Left ventricle myocardium inferior (tissue), 1 donor: Measurements from ENCODE around the gene GID8. TPM values are rescaled to one million over a fixed set of nuclear protein-coding genes. Genes with fewer than 3 reads are reported as not detected.

Source experiments
- DNase-seq: peaks from one replicate; pipeline ENCODE4 v3.0.0-alpha.2; 2020
- H3K27ac ChIP-seq: fragments of 200-600 bp; replicated peaks from 2 replicates; pipeline ENCODE4 v1.8.0; 2021
- H3K27me3 ChIP-seq: fragments of 200-600 bp; 2 replicates; pipeline ENCODE4 v1.8.0; 2021; ENCODE audit warnings: low read depth
- H3K36me3 ChIP-seq: fragments of 200-600 bp; 2 replicates; pipeline ENCODE4 v1.8.0; 2021
- H3K4me1 ChIP-seq: fragments of 200-600 bp; 2 replicates; pipeline ENCODE4 v1.8.0; 2021
- H3K4me3 ChIP-seq: fragments of 200-600 bp; 2 replicates; pipeline ENCODE4 v1.8.0; 2021; ENCODE audit warnings: mild to moderate bottlenecking, moderate library complexity
- H3K9me3 ChIP-seq: fragments of 200-600 bp; replicated peaks from 2 replicates; pipeline ENCODE4 v1.8.0; 2021
- intact Hi-C: fragments of 100-400 bp; cut with micrococcal nuclease; formaldehyde crosslinking; loops from one replicate; pipeline ENCODE4 v1.11.0; 2022
- total RNA-seq: library from RNA; stranded (reverse); fragmentation: NEBNext Ultra II Directional; extraction: Animal tissue kit (Norgen Biotek cat#: 25700); gene quantifications from one replicate; pipeline ENCODE4 v1.2.1, GENCODE V29; 2021
- TF ChIP-seq, protein P1 (sequence below): fragments of 200-600 bp; IDR thresholded peaks from 2 replicates; pipeline ENCODE4 v1.8.0; 2021; ENCODE audit warnings: antibody characterized with exemption, mild to moderate bottlenecking, borderline replicate concordance
- donor health status: DM: no; HTN: yes; CAD: no; lungs with severe emphysema.

Gene GID8
- total RNA-seq, 1 donor from 2014 or later, result 16.2 TPM

- Histone ChIP-seq H3K36me3 (peaks cover 61% of the 10 kb centered on the region), H3K9me3 (no peaks in the 10 kb centered on the region), H3K4me1 (peaks cover 19% of the 10 kb centered on the region), H3K4me3 (no peak overlapping the region), H3K27me3 (no peaks in the 10 kb centered on the region), H3K27ac (no peak overlapping the region)
- TF ChIP-seq, protein P1, sequence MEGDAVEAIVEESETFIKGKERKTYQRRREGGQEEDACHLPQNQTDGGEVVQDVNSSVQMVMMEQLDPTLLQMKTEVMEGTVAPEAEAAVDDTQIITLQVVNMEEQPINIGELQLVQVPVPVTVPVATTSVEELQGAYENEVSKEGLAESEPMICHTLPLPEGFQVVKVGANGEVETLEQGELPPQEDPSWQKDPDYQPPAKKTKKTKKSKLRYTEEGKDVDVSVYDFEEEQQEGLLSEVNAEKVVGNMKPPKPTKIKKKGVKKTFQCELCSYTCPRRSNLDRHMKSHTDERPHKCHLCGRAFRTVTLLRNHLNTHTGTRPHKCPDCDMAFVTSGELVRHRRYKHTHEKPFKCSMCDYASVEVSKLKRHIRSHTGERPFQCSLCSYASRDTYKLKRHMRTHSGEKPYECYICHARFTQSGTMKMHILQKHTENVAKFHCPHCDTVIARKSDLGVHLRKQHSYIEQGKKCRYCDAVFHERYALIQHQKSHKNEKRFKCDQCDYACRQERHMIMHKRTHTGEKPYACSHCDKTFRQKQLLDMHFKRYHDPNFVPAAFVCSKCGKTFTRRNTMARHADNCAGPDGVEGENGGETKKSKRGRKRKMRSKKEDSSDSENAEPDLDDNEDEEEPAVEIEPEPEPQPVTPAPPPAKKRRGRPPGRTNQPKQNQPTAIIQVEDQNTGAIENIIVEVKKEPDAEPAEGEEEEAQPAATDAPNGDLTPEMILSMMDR, result no peak
- DNase-seq, result peak; percentile 7
- intact Hi-C loops, result no loop called here
Measured at GRCh38 chr20:62895539-62895938, 42.4 kb upstream of the GID8 start.

GRCh38 chr20:62896526-62896925 lies 41.4 kb upstream of the GID8 start:
- DNase-seq, result peak; percentile 7
- peaks cover 29% of the 10 kb centered on the region for H3K4me1 ChIP-seq
- H3K4me3 ChIP-seq, result no peak overlapping the region
- intact Hi-C loops, result no loop called here
- H3K9me3 ChIP-seq, result no peaks in the 10 kb centered on the region
- no peaks in the 10 kb centered on the region for H3K27me3 ChIP-seq
- H3K36me3 ChIP-seq, result peaks cover 56% of the 10 kb centered on the region
- TF ChIP-seq, protein P1, result no peak
- no peak overlapping the region for H3K27ac ChIP-seq

GRCh38 chr20:62897666-62898065 lies 40.3 kb upstream of the GID8 start:
- Histone ChIP-seq H3K9me3 (no peaks in the 10 kb centered on the region), H3K27ac (no peak overlapping the region), H3K27me3 (no peaks in the 10 kb centered on the region), H3K4me3 (no peak overlapping the region), H3K4me1 (peaks cover 35% of the 10 kb centered on the region), H3K36me3 (peaks cover 53% of the 10 kb centered on the region)
- peak; percentile 5 for DNase-seq
- TF ChIP-seq, protein P1, result no peak
- intact Hi-C loops, result no loop called here

- Histone ChIP-seq H3K9me3 (no peaks in the 10 kb centered on the region), H3K36me3 (peaks cover 53% of the 10 kb centered on the region), H3K4me1 (peaks cover 35% of the 10 kb centered on the region), H3K27me3 (no peaks in the 10 kb centered on the region), H3K27ac (no peak overlapping the region), H3K4me3 (no peak overlapping the region)
- TF ChIP-seq, protein P1, result no peak
- DNase-seq, result no peak
- intact Hi-C loops, result no loop called here
Measured at GRCh38 chr20:62898093-62898964, 39.6 kb upstream of the GID8 start.

GRCh38 chr20:62898970-62899632 lies 38.8 kb upstream of the GID8 start:
- intact Hi-C loops, result no loop called here
- peaks cover 53% of the 10 kb centered on the region for H3K36me3 ChIP-seq
- TF ChIP-seq, protein P1, result no peak
- peaks cover 38% of the 10 kb centered on the region for H3K4me1 ChIP-seq
- H3K4me3 ChIP-seq, result no peak overlapping the region
- no peak for DNase-seq
- no peaks in the 10 kb centered on the region for H3K9me3 ChIP-seq
- H3K27ac ChIP-seq, result no peak overlapping the region
- no peaks in the 10 kb centered on the region for H3K27me3 ChIP-seq
